Measurements from ENCODE around the gene GOT2.
"Not testable (repeated sequence)": the region's sequence is repeated elsewhere in the genome, so short reads cannot be mapped to it uniquely, and the experiment has no call there.

The GOT2 gene

DNA sequence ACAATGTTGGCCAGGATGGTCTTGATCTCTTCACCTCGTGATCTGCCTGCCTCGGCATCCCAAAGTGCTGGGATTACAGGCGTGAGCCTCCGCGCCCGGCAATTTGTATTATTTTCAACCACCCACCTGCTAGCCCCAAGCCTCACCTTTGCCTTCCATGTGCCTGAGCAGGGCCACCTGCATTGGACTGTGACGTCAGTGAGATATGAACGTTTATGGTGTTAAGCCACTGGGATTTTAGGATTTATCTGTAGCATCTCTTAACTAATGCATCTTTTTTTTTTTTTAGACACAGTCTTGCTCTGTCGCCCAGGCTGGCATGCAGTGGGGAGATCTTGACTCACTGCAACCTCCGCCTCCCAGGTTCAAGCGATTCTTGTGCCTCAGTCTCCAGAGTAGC lies 74.2 kb downstream of the GOT2 start:
- H3K4me3 ChIP-seq, H3K27ac ChIP-seq: not testable (repeated sequence)

DNA sequence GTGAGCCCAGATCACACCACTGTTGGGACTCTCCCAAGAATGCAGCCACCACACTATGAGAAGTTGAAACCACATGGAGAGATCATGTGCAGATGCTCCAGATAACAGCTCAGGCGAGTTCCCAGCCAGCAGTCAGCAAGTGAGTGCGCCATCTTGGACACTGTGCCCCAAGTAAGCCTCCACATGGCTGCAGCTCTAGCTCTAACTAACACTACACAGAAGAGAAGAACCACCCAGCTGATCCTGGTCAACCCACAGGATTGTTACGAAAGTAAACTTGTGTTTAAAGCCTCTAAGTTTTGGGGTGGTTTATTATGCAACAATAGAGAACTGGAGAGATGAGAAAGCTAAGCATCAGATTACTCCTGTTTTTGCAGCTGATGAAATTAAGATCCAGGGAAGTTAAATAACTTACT lies 75.3 kb downstream of the GOT2 start:
- no peak overlapping the region for H3K4me3 ChIP-seq
- no peak overlapping the region for H3K27ac ChIP-seq
